Stimulated activated naive CD8-positive, alpha-beta T cell treated with anti-CD3 and anti-CD28 coated beads, Interleukin-15, Interleukin-2, amounts not matched to agents 100 U/mL and 50 U/mL, for 24 hours (primary cell): ENCODE data around the gene SNX6.
"Not testable (repeated sequence)": the region's sequence is repeated elsewhere in the genome, so short reads cannot be mapped to it uniquely, and the experiment has no call there.

Source experiments
- ATAC-seq: fragments of 150-1000 bp; cut with Tn5 transposase; one replicate; pipeline ENCODE4 v1.10.0; 2021
- DNase-seq: peaks from one replicate; pipeline ENCODE4 v3.0.0; 2021

The SNX6 gene

GRCh38 chr14:34629657-34630529 lies at the start of gene SNX6:
Gene SNX6, minus strand, starts transcription at chr14:34630148. Its CDS starts 32 bp downstream, at chr14:34630116.
- DNase-seq (peak; percentile 85), ATAC-seq (peak; percentile 98)

- DNase-seq (no peak), ATAC-seq (no peak)
These were observed 48.8 kb upstream of the SNX6 start for GRCh38 chr14:34678735-34679134.

- no peak for ATAC-seq
- DNase-seq = no peak
These were observed 48.4 kb upstream of the SNX6 start for GRCh38 chr14:34678306-34678705.

GRCh38 chr14:34676516-34677211 lies 46.7 kb upstream of the SNX6 start:
- DNase-seq = no peak
- ATAC-seq = no peak

GRCh38 chr14:34673702-34674101 lies 43.8 kb upstream of the SNX6 start:
- ATAC-seq (no peak), DNase-seq (no peak)

- DNase-seq (no peak), ATAC-seq (no peak)
These were observed 41.8 kb upstream of the SNX6 start for GRCh38 chr14:34671716-34672115.

- DNase-seq (no peak), ATAC-seq (no peak)
These were observed 38.2 kb upstream of the SNX6 start for GRCh38 chr14:34668111-34668510.

- DNase-seq = no peak
These were observed 37.1 kb upstream of the SNX6 start for GRCh38 chr14:34667007-34667406.

GRCh38 chr14:34665785-34666435 lies 36.0 kb upstream of the SNX6 start:
- ATAC-seq = no peak
- DNase-seq = no peak

More at GRCh38 chr14:34667007-34667406, 37.1 kb upstream of the SNX6 start:
- ATAC-seq = no peak

- no peak for DNase-seq
- ATAC-seq = no peak
These were observed 32.7 kb upstream of the SNX6 start for GRCh38 chr14:34662561-34663088.

GRCh38 chr14:34660796-34661195 lies 30.8 kb upstream of the SNX6 start:
- ATAC-seq (no peak), DNase-seq (no peak)

GRCh38 chr14:34655959-34656358 lies 26.0 kb upstream of the SNX6 start:
- no peak for ATAC-seq

GRCh38 chr14:34653073-34653472 lies 23.1 kb upstream of the SNX6 start:
- not testable (repeated sequence) for ATAC-seq, DNase-seq

More at GRCh38 chr14:34655959-34656358, 26.0 kb upstream of the SNX6 start:
- DNase-seq = no peak

- DNase-seq, ATAC-seq: not testable (repeated sequence)
These were observed 22.4 kb upstream of the SNX6 start for GRCh38 chr14:34652348-34652747.

- ATAC-seq = no peak
- DNase-seq = no peak
These were observed 21.0 kb upstream of the SNX6 start for GRCh38 chr14:34650786-34651584.

GRCh38 chr14:34650006-34650405 lies 20.1 kb upstream of the SNX6 start:
- ATAC-seq, DNase-seq: not testable (repeated sequence)

- no peak for ATAC-seq
- DNase-seq = no peak
These were observed 19.4 kb upstream of the SNX6 start for GRCh38 chr14:34649344-34649743.

- DNase-seq (no peak), ATAC-seq (no peak)
These were observed 16.8 kb upstream of the SNX6 start for GRCh38 chr14:34646570-34647255.

GRCh38 chr14:34643361-34643760 lies 13.4 kb upstream of the SNX6 start:
- no peak for ATAC-seq
- no peak for DNase-seq

- no peak for ATAC-seq
- DNase-seq = no peak
These were observed 12.6 kb upstream of the SNX6 start for GRCh38 chr14:34642595-34642994.

GRCh38 chr14:34640826-34641225 lies 10.9 kb upstream of the SNX6 start:
- no peak for ATAC-seq

More at GRCh38 chr14:34640826-34641225, 10.9 kb upstream of the SNX6 start:
- DNase-seq = no peak
